Hepatocyte (in vitro differentiated cells): Measurements from ENCODE around the gene CADPS2.

ENCODE experiments used
- EZH2 ChIP-seq: fragments of 200-600 bp; sonication (generic); IDR thresholded peaks from 2 replicates; pipeline ENCODE4 v1.6.1; 2016; ENCODE audit warnings: antibody characterized with exemption, mild to moderate bottlenecking, borderline replicate concordance
- TF ChIP-seq, protein P1 (sequence below): fragments of 200-600 bp; sonication (generic); IDR thresholded peaks from 2 replicates; pipeline ENCODE4 v1.5.1; 2016; ENCODE audit warnings: antibody characterized with exemption, mild to moderate bottlenecking; ENCODE audit not compliant: poor library complexity

DNA sequence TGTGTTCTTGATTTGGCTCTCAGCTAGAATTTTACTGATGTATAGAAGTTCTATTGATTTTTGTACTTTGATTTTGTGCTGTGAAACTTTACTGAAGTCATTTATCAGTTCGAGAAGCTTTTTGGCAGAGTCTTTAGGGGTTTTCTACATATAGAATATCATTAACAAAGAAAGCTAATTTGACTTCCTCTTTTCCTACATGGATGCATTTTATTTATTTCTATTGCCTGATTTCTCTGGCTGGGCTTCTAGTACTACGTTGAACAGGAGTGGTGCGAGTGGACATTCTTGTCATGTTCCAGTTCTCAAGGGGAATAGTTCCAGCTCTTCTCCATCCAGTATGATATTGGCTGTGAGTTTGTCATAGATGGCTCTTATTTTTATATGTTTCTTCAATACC lies 252.8 kb downstream of the CADPS2 start:
- TF ChIP-seq, protein P1, sequence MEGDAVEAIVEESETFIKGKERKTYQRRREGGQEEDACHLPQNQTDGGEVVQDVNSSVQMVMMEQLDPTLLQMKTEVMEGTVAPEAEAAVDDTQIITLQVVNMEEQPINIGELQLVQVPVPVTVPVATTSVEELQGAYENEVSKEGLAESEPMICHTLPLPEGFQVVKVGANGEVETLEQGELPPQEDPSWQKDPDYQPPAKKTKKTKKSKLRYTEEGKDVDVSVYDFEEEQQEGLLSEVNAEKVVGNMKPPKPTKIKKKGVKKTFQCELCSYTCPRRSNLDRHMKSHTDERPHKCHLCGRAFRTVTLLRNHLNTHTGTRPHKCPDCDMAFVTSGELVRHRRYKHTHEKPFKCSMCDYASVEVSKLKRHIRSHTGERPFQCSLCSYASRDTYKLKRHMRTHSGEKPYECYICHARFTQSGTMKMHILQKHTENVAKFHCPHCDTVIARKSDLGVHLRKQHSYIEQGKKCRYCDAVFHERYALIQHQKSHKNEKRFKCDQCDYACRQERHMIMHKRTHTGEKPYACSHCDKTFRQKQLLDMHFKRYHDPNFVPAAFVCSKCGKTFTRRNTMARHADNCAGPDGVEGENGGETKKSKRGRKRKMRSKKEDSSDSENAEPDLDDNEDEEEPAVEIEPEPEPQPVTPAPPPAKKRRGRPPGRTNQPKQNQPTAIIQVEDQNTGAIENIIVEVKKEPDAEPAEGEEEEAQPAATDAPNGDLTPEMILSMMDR = no peak
- TF ChIP-seq EZH2 = no peak
